Epidermal melanocyte (primary cell): Measurements from ENCODE around the gene HOXD12.

Experiments used
- DNase-seq: peaks from one replicate; pipeline ENCODE4 v3.0.0; 2011; ENCODE audit warnings: low spot score; ENCODE audit not compliant: insufficient read length

Gene HOXD12

DNA sequence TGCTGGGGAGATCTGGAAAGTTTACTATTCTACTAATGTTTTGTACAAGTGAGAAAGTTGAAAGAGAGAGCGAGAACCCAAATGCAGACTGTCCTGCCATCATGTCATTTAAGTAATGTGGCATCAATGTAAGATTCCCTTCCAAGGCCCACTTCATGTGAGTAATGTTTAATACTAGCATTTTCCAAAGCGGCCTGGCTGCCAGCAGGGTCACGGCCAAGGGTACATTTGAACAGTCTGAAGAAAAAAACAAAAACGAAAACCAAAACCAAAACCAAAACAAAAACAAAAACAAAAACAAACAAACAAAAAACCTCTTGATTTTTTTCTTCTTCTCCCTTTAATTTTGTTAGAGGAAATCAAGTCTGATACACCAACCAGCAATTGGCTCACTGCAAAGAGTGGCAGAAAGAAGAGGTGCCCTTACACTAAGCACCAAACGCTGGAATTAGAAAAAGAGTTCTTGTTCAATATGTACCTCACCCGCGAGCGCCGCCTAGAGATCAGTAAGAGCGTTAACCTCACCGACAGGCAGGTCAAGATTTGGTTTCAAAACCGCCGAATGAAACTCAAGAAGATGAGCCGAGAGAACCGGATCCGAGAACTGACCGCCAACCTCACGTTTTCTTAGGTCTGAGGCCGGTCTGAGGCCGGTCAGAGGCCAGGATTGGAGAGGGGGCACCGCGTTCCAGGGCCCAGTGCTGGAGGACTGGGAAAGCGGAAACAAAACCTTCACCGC lies 19.2 kb downstream of the HOXD12 start:
- DNase-seq: no peak

- DNase-seq: no peak
These were observed 21.0 kb downstream of the HOXD12 start for GRCh38 chr2:176120364-176121189.

GRCh38 chr2:176121190-176122051 lies 21.8 kb downstream of the HOXD12 start:
- no peak for DNase-seq

DNA sequence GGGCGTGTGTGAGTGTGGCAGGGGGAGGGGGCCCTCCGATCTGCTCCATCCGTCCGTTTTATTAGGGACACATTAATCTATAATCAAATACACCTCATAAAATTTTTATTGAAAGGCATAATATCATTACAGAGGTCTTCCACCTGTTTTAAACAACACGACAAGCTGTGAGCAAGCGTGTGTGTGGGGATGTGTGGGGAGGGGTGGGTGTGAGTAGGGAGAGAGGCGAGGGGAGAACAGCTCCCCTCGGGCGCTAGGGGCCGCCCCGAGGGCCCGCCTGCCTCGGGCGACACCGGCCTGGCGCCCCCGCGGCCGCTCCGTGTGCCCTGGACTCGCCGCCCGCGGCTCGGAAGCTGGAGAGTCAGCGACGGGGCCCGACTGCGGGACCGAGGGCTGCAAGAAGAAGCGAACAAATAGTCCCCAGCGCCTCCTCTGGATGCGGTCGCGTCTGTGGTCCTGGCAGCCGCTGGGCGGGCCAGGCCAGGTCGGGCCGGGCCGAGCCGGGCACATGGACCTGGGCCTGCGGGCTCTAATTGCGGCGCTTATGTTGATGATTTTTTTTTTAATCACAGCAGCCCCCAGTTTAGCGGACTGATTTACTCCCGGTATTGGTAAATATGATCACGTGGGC lies 22.6 kb downstream of the HOXD12 start:
- DNase-seq: no peak

- peak; percentile 79 for DNase-seq
These were observed 23.3 kb downstream of the HOXD12 start, which contains the start of gene HOXD9 for GRCh38 chr2:176122683-176123410. HOXD9 (plus strand) TSS chr2:176122719; CDS start chr2:176122769, 50 bp downstream.

GRCh38 chr2:176123411-176124109 lies 24.0 kb downstream of the HOXD12 start:
- no peak for DNase-seq

GRCh38 chr2:176124110-176124946 lies 24.7 kb downstream of the HOXD12 start:
- DNase-seq: no peak

DNA sequence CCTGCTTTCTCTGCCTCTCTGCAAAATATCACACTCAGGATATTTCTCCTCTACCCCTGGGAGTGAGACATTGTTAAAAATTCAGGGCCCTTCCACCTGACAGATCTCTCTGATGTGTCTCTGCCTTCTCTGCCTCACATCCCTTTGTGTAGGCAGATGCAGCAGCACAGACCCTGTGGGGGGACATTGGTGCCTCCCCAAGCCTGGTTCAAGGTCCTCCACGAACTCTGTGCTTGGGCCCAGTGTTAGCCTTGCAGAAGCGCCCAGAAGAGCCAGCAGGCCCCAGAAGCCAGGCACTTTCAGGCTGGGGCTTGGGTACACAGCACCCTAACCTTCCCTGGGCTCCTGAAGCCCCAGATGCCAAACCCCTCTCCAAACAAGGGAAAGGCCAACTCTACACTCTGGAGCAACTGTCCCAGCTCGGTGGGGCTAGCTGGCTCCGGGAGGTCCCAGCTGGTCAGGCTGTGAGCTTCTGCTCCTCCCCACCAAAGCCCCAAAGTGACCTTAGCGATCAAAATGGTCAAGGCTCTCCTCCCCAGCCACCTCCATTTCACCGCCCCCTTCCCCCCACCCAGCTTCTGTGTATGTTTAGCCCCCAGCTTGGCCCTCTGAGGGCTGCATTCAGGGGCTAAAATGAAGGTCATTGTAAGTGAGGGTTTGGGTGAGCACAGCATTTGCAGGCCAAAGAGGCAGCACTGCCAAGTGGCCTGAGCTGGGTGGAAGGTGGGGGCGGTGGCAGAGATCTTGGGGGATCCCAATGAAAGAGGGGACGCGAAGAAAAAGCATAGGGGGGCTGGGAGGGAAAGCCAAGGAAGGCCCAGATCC lies 25.6 kb downstream of the HOXD12 start:
- no peak for DNase-seq

GRCh38 chr2:176125772-176126054 lies 26.1 kb downstream of the HOXD12 start:
- no peak for DNase-seq

DNA sequence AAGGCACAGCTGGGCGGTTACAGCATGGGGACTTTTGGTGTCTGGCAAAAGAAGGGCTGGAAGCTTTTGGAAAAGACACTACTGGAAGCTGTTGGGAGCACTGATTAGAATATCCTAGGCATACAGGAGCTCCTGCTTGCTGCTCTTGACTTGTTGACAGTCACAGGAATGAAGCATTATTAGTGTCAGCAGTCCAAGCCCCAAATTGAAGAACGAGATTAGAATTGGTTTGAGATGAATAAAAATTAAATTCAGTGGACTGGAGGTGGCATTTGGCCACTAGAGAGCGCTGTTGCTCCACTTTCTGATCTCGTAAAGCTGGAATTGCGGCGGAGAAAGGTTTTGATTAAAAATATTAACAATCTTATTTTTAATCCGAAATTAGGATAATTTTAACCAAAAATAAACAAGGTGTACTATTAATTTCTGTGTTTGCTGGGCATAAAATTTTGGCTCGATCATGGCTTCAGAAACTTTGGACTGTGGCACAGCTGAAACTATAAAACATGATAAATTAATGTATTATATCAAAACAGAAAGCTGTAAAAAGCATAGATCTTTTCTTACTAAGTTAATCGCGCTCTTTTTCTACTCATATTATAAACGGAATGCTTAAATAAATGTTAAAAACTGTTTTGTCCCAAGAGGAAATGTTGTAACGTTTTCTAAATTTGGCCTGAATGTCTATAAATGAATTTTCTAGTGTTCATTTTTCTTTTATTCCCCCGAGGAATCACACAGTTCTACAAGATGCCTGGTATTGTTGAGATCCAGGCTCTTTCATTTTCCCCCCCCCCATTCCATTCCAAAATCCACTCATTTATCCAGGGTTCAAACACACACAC lies 27.6 kb downstream of the HOXD12 start:
- DNase-seq: peak; percentile 82

DNA sequence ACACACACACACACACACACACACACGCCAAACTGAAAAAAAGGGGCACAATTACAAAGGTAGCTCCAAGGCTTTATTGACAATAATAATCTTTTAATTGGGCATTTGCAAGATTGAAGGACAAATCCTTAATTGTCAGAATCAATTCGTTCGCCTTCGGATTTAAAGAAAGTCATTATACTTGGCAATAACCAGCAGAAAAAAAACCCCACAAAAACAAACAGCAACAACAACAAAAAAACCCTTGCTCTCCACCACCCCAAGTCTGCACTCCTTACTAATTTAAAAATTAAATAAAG lies 28.1 kb downstream of the HOXD12 start:
- DNase-seq: no peak

DNA sequence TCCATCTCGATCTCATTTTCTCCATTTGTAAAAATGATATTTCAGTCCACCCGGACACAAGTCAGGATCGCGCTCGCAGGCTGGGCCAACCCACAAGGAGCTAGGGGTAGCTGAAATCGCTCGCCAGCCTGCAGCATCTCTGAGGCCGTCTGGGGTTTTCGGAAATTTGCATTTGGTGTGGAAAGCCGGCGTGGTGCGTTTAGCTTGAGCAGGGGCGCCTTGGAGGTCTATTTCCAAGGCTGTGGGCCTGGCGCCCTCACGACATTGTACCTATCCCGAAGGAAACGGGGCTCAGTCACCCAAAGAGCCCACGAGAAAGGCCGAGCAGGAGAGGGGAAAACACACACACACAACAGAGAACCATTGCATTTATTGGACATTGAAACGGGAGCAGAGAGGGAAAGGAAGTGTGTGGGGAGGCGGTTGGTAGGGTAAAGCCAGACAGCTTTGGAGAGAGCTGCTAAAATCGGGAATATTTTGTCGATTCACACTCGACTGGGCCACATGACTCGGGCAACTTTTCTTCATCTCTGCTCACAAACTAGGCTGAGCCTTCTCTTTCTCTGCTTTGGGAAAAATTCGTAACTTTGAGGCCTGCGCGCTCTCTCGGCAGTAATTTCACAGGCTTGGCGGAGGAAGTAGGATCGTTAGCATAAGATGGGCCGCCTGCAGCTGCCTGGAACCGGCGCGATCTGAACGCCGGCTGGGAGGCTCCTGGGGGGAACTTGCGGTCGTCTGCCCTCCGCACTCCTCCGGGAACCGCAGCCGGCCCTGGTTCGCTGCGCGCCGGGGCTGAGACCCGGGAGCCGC lies 28.8 kb downstream of the HOXD12 start:
- no peak for DNase-seq

DNA sequence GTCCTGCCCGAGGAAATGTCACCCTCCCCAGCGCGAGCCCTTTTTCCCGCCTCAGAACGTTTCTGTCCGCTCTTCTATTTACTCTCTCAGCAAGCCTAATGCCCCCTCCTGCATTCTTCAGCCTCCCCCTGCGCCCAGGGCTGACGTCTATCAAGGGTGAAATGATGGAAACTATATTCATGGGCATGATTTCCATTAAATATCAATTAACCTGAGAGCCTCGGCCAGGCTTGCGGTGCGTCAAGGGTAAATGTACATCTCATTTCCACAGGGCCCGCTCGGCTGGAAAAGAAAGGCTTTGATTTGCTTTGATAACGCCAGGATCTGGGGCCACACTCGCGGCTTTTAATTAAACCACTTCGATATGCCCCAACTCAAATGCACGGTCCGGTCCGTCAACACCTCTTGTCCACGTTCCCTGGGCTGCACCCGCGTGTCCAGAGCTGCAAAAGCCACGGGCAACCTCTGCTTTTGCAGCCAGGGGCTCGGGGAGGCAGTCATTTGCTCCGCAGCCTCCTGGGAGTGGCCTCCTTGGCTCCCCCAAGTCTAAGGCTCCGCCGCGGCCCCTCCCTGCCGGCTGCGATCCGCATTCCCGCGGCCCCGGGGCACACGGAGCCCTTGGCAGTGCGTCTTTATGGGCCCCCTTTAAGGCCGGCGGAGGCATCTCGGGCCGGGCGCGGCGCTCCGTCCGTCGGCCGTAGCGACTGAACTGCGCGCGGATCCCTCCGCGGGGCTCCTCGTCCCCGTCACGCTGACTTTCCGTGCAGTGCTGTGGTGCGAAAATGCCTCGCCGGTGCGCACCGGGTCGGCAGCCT lies 29.6 kb downstream of the HOXD12 start, which contains the start of gene HOXD8:
Gene HOXD8, plus strand, starts transcription at position 724 of the 815 bp plus-strand sequence. CDS start 662 bp downstream, outside the sequence.
- peak; percentile 78 for DNase-seq

DNA sequence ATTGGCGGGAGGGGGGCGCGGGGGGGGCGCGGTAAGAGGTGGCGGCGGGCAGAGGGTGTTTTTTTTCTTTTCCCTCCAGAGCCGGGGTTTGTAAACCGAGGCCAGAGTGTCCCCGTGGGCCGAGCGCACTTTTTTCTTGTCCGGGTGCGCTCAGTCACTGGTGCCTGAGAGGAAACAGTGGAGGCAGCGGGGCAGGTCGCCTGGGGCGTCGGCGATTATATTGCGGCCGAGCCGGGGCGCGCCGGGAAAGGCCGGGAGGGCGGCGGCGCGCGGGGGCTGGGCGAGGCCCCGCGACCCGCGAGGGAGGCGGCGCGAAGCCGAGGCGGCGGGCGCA lies 30.2 kb downstream of the HOXD12 start:
- DNase-seq: no peak

DNA sequence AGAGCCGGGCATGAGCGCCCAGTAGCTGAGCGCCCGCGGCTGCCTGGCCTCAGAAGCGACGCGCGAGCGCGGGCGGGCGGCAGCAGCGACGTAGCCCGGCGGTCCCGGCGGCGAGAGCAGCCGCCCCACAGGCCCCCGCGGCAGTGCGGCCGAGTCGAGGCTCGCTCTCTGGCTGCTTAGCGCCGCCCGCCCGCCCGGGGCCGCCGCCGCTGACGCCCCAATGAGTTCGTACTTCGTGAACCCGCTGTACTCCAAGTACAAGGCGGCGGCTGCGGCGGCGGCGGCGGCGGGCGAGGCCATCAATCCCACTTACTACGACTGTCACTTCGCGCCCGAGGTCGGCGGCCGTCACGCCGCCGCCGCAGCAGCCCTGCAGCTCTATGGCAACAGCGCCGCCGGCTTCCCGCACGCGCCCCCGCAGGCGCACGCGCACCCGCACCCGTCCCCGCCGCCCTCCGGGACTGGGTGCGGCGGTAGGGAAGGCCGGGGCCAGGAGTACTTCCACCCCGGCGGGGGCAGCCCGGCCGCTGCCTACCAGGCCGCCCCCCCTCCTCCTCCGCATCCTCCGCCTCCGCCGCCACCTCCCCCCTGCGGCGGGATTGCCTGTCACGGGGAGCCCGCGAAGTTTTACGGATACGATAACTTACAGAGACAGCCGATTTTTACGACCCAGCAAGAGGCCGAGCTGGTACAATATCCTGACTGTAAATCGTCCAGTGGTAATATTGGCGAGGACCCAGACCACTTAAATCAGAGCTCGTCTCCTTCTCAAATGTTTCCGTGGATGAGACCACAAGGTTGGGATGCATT lies 30.8 kb downstream of the HOXD12 start:
- DNase-seq: no peak
